Measurements from ENCODE around the gene AKR1C3.
"Not testable (repeated sequence)": the region's sequence is repeated elsewhere in the genome, so short reads cannot be mapped to it uniquely, and the experiment has no call there.

Gene AKR1C3

DNA sequence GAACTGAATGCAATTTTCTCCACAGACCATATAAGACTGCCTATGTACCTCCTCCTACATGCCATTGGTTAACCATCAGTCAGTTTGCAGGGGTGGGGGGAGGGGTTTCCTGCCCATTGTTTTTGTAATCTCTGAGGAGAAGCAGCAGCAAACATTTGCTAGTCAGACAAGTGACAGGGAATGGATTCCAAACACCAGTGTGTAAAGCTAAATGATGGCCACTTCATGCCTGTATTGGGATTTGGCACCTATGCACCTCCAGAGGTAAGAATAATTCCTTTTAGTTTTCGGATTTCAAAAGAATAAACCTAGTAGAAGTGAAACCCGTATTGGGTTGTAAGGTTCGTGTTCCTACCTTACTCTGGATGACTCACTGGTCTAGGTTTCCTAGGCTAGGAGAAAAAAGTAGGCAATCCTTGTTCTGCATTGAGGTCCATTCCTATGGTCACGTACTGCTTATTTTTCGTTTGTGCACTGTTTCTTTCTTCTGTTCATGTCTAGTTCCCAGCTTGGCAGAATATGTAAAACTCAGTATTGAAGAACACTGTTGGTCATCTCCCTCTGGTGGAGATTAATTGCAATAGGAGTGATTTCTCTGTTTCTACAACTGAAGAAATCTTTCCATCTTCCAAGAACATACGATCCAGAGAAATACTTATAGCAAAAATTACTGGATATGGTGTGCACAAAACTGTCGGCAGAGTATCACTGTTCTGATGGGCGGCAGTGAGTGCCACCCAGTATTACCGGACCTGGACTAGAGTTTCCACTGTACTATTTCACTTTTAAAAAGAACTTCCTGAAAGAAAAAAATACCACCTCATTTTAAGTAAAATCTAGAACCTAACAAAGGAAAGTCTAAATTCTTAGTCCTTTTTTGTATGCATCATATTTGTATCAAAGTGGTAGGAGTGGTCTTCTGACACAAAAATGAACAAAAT, at the start of gene AKR1C3:
AKR1C3 (plus strand) TSS at position 150 of the 941 bp plus-strand sequence; CDS start at position 181, 31 bp downstream.
- DNase-seq = no peak

GRCh38 chr10:5045095-5045494, 49.1 kb upstream of the AKR1C3 start:
- DNase-seq = no peak

DNA sequence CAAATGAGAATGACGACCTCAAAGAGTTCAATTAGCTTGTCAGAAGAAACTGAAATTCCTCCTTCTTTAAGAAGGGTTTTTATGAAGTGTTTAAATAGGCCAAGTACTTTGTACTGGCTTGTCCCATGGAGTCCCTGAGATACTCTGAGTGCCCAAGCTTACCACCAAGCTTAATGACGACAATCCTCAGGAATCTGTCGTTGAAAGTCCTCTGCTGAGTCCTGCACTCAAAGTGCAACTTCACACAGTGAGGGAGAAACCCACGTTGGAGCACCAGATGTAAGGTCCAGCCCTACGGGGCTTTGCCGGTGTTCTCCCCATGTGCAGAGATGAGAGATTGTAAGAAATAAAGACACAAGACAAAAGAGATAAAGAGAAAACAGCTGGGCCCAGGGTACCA, 47.8 kb upstream of the AKR1C3 start:
- DNase-seq = no peak

DNA sequence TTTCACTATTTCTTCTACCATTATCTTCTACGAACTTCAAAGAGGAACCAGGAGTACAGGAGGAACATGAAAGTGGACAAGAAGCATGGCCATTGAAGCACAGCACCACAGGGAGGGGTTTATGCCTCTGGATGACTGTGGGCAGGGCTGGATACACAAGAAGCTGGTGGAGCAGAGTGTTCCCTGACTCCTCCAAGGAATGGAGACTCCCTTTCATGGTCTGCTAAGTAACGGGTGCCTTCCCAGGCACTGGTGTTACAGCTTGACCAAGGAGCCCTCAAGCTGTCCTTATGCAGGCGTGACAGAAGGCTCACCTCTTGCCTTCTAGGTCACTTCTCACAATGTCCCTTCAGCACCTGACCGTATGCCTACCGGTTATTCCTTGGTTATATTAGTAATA, 47.2 kb upstream of the AKR1C3 start:
- DNase-seq = not testable (repeated sequence)

GRCh38 chr10:5047912-5048628, 46.1 kb upstream of the AKR1C3 start:
- DNase-seq = no peak

- not testable (repeated sequence) for DNase-seq
Observed at GRCh38 chr10:5052951-5053500, 41.2 kb upstream of the AKR1C3 start.

DNA sequence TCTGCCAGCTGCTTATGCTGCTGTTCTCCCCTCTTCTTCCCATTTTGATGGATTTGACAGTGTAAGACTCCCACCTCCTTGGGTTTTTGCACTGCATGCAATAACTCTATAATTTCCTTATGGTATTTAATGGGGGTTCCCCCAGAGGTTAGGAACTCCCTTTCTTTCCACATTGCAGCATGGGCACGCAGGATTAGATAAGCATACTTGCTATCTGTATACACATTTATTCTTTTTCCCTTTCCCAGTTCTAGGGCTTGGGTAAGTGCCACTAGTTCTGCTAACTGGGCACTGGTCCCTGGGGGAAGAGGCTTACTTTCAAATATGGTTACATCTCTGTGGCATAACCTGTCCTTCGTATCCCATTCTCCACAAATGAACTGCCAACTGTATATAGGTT, 39.4 kb upstream of the AKR1C3 start:
- not testable (repeated sequence) for DNase-seq

GRCh38 chr10:5059267-5059666, 34.9 kb upstream of the AKR1C3 start:
- DNase-seq = not testable (repeated sequence)

DNA sequence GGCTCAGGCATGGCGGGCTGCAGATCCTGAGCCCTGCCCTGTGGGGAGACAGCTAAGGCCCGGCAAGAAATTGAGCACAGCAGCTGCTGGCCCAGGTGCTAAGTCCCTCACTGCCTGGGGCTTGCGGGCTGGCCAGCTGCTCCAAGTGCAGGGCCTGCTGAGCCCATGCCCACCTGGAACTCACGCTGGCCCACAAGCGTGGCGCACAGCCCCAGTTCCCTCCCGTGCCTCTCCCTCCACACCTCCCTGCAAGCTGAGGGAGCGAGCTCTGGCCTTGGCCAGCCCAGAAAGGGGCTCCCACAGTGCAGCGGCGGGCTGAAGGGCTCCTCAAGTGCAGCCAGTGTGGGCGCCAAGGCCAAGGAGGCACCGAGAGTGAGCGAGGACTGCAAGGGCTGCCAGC, 33.4 kb upstream of the AKR1C3 start:
- DNase-seq = not testable (repeated sequence)

DNA sequence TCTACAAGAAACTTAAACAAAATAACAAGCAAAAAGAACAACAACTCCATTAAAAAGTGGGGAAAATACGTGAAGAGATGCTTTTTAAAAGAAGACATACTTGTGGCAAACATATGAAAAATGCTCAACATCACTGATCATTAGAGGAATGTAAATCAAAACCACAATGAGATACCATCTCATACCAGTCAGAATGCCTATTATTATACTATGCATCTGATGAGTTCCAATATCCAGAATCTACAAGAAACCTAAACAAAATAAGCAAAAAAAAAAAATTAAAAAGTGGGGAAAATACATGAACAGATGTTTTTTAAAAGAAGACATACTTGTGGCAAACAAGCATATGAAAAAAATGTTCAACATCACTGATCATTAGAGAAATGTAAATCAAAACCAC, 29.6 kb upstream of the AKR1C3 start:
- no peak for DNase-seq

DNA sequence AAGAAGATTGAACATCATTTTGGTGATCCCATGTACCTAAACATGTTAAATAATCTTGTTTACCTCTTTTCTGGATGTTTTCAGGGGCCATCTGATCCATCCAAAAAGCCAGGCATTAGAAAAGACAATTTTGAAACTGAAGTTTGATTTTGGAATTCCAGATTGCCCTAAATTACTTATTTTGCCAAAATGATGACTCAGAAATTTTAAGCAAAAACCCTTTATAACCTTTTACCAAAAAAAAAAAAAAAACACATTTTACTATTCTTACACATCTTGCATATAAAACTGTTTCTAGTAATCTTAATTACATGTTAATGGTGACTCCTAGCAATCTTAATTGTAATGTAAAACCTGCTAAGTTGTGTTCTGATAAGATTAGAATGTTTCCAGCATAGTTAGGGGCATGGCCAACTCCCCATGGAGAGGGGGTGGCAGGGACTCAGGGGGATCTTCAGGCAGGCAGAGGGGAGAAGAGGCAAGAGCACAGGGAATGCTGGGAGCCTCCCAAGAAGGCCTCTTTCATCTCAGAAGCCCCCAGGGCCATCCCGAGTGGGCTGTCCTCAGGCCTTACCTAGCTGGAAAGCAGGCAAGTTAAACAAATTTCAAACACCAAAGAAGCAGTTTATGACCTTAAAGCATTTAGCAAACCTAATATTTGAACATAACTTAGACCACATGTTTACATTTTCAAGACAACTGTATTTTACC, 25.8 kb upstream of the AKR1C3 start:
- no peak for DNase-seq

- no peak for DNase-seq
Observed at GRCh38 chr10:5070648-5071410, 23.4 kb upstream of the AKR1C3 start.

- no peak for DNase-seq
Observed at GRCh38 chr10:5071411-5072198, 22.6 kb upstream of the AKR1C3 start.

DNA sequence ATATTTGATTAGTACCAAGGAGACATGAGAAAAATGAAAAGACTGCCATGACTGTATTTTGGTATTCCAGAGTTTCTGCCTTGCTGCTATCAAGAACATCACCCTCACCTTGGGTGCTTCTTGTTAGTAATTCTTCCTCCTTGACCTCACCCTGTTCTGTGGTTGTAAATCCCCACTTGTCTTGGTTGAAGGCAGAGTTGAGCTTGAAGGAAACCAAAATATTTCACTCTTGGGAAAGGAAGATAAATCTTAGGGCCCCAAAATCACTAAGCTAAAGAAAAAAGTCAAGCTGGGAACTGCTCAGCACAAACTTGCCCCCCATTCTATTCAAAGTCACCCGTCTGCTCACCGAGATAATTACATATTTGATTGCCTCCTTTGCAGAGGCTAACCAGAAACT, 20.6 kb upstream of the AKR1C3 start:
- DNase-seq = no peak

DNA sequence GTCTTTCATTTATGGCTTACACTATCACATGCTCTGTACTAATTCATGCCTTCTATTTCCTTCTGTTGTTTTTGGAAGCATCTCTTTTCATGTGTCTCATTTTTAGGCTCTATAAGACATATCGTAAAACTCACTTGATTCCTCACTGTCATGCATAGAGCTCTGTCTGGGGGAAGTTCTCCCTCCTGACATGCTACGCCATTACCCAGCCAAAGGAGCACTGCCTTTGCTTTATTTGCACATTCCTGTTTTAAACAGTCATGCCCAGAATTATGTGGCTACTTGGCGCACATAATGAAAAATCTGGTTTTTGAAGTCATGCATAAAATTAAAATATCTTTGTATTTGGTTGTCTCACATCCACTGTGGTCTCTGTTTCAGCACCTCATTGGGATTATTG, 17.6 kb upstream of the AKR1C3 start:
- DNase-seq = no peak

DNA sequence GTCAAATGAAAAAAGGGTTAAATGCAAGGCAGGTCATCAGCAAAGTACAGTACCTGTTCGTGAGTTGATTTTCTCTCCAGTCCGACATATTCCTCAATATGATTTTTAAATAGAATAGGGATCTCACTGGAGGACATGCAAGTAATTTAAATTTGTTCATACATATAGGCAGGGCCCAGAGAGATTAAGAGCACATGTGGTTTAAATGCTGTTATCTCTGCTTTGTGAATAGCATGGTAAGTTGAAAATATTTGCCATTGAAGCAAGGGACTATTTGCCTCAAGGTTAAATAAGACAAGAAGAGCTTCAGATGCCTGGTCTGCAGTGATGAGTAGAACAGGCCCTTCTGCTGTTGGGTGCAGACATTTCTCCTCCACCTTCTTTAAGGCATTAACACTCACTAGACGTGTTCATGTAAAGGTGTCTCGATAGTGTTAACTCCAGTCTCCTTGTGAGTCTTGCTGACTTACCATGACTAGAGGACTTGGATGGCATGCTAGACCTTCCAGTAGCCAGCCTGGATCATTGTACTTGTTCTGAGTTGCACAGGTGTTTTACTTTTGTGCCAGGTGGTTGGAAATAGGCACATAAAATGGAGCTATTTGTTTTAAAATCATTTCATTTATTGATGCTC, 15.6 kb upstream of the AKR1C3 start:
- no peak for DNase-seq

GRCh38 chr10:5079306-5079830, 14.8 kb upstream of the AKR1C3 start:
- no peak for DNase-seq

DNA sequence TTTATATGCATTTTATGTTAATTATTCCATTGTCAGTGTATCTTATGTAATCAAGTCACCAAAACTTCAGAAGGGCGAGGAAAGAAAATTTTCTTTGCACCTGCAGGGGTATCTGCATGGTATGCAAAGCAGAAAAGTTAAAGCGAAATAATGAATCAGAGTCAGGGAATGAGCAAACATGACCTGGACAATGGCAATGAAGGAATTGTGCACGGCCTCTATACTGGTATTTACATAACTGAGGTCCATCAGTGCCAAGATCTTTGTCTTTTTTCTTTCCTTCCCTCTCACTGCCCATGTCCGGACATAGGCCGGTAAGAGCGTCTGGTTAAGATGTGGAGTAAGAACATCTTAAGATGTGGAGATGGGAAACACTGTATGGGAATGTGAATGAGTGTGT, 14.4 kb upstream of the AKR1C3 start:
- DNase-seq = no peak

- DNase-seq = no peak
Observed at GRCh38 chr10:5081091-5081490, 13.1 kb upstream of the AKR1C3 start.

GRCh38 chr10:5088703-5089261, 5.4 kb upstream of the AKR1C3 start:
- no peak for DNase-seq

Measured in NCI-H2029 treated with DMSO at 0.1 percent for 48 hours (cell line).